ENCODE results near the gene NDNF.

NDNF gene

DNA sequence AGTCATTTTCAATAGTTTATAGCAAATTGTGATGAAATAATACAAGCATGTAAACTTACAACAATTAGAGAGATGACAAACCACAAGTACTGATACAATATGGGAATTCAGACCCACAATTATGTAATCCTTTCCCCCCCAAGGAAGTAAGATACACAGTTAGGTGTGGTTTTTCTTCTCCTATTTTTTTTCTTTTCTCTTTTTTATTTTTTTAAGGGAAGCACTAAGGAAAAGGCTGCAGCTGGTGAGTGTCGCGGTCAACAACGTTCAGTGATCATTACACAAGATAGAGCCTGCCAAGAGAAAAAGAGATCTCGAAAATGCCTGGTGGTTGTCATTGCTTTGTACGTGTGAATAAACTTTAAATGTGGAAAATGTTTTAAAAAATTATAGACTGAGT lies 9.8 kb downstream of the NDNF start:
- TF ChIP-seq ZC3H10 (CRISPR knock-in tag; IDR thresholded peaks at IDR 0.05): no peak
- no peak for TF ChIP-seq PPARA (CRISPR knock-in tag; IDR thresholded peaks at IDR 0.05; ENCODE audit: borderline replicate concordance)
- TF ChIP-seq TOX (CRISPR knock-in tag; IDR thresholded peaks at IDR 0.05; ENCODE audit: borderline replicate concordance): no peak
- TF ChIP-seq ZNF70 (CRISPR knock-in tag; IDR thresholded peaks at IDR 0.05): no peak
- TF ChIP-seq, protein P1, sequence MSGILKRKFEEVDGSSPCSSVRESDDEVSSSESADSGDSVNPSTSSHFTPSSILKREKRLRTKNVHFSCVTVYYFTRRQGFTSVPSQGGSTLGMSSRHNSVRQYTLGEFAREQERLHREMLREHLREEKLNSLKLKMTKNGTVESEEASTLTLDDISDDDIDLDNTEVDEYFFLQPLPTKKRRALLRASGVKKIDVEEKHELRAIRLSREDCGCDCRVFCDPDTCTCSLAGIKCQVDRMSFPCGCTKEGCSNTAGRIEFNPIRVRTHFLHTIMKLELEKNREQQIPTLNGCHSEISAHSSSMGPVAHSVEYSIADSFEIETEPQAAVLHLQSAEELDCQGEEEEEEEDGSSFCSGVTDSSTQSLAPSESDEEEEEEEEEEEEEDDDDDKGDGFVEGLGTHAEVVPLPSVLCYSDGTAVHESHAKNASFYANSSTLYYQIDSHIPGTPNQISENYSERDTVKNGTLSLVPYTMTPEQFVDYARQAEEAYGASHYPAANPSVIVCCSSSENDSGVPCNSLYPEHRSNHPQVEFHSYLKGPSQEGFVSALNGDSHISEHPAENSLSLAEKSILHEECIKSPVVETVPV (CRISPR knock-in tag; IDR thresholded peaks at IDR 0.05): no peak
- TF ChIP-seq GLIS3 (CRISPR knock-in tag; IDR thresholded peaks at IDR 0.05): no peak
- no peak for TF ChIP-seq PATZ1 (CRISPR knock-in tag; IDR thresholded peaks at IDR 0.05; ENCODE audit: borderline replicate concordance)
- TF ChIP-seq ESRRG (CRISPR knock-in tag; IDR thresholded peaks at IDR 0.05): no peak
- TF ChIP-seq CREB5 (CRISPR knock-in tag; IDR thresholded peaks at IDR 0.05; ENCODE audit: low read depth): no peak
- no peak for TF ChIP-seq OSR1 (CRISPR knock-in tag; IDR thresholded peaks at IDR 0.05)
- TF ChIP-seq ZFP30 (CRISPR knock-in tag; IDR thresholded peaks at IDR 0.05): no peak
- TF ChIP-seq RARB (CRISPR knock-in tag; IDR thresholded peaks at IDR 0.05): no peak
- no peak for ATAC-seq

DNA sequence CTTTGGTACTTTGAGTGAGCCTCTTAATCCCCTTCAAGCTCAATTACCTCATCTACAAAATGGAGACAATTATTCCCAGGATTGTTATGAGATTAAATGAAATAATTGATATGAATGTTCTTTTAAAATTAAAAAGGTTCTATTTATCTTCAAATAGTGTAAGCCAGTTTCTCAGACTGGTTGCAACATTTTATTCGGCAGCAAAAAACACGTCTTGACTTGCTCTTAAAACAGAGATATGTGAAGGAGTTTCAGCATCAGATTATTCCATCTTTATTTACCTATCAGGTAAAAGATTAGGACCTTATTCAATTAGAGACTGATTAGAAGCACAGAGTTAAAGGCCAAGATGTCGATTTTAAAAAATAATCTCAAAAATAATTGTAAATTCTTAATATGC lies 10.5 kb downstream of the NDNF start:
- no peak for ATAC-seq
- TF ChIP-seq TOX (CRISPR knock-in tag; IDR thresholded peaks at IDR 0.05; ENCODE audit: borderline replicate concordance): no peak
- no peak for TF ChIP-seq POU6F1 (CRISPR knock-in tag; IDR thresholded peaks at IDR 0.05; ENCODE audit: borderline replicate concordance, low read depth)
- TF ChIP-seq ARNTL (CRISPR knock-in tag; IDR thresholded peaks at IDR 0.05; ENCODE audit: borderline replicate concordance, low read depth): no peak
- TF ChIP-seq ZNF8 (CRISPR knock-in tag; IDR thresholded peaks at IDR 0.05): no peak
- TF ChIP-seq ZNF70 (CRISPR knock-in tag; IDR thresholded peaks at IDR 0.05): no peak
- TF ChIP-seq PATZ1 (CRISPR knock-in tag; IDR thresholded peaks at IDR 0.05; ENCODE audit: borderline replicate concordance): no peak

DNA sequence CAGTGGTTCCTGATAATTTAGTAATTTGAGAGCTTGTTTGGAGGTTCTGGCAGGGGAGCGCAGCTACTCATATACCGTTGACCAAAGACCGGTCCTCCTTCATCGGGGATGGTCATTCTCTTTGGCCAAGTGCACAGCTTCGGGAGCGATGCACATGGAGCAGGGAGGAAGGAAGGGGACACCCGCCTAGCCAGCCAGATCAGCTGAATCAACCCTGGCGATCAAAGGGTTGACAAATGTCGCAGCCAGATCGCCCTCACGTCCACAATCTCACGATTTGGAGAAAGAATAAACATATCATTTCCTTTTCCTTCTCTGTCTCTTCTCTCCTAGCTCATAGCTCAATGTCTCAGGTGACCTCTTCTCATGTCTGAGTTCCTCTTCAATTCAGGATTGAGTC lies 11.1 kb downstream of the NDNF start:
- ATAC-seq: no peak
- TF ChIP-seq PATZ1 (CRISPR knock-in tag; IDR thresholded peaks at IDR 0.05; ENCODE audit: borderline replicate concordance) (no peak), ZC3H10 (CRISPR knock-in tag; IDR thresholded peaks at IDR 0.05) (no peak), ZFP3 (CRISPR knock-in tag; IDR thresholded peaks at IDR 0.05) (no peak), OSR1 (CRISPR knock-in tag; IDR thresholded peaks at IDR 0.05) (no peak), SNAI2 (CRISPR knock-in tag; IDR thresholded peaks at IDR 0.05) (no peak), CSDC2 (CRISPR knock-in tag; IDR thresholded peaks at IDR 0.05) (no peak), ZNF70 (CRISPR knock-in tag; IDR thresholded peaks at IDR 0.05) (no peak), TOX (CRISPR knock-in tag; IDR thresholded peaks at IDR 0.05; ENCODE audit: borderline replicate concordance) (no peak), CREB5 (CRISPR knock-in tag; IDR thresholded peaks at IDR 0.05; ENCODE audit: low read depth) (no peak), BACH2 (CRISPR knock-in tag; IDR thresholded peaks at IDR 0.05; ENCODE audit: borderline replicate concordance) (no peak), ARNTL (CRISPR knock-in tag; IDR thresholded peaks at IDR 0.05; ENCODE audit: borderline replicate concordance, low read depth) (no peak), RARB (CRISPR knock-in tag; IDR thresholded peaks at IDR 0.05) (no peak)
- TF ChIP-seq, protein P2, sequence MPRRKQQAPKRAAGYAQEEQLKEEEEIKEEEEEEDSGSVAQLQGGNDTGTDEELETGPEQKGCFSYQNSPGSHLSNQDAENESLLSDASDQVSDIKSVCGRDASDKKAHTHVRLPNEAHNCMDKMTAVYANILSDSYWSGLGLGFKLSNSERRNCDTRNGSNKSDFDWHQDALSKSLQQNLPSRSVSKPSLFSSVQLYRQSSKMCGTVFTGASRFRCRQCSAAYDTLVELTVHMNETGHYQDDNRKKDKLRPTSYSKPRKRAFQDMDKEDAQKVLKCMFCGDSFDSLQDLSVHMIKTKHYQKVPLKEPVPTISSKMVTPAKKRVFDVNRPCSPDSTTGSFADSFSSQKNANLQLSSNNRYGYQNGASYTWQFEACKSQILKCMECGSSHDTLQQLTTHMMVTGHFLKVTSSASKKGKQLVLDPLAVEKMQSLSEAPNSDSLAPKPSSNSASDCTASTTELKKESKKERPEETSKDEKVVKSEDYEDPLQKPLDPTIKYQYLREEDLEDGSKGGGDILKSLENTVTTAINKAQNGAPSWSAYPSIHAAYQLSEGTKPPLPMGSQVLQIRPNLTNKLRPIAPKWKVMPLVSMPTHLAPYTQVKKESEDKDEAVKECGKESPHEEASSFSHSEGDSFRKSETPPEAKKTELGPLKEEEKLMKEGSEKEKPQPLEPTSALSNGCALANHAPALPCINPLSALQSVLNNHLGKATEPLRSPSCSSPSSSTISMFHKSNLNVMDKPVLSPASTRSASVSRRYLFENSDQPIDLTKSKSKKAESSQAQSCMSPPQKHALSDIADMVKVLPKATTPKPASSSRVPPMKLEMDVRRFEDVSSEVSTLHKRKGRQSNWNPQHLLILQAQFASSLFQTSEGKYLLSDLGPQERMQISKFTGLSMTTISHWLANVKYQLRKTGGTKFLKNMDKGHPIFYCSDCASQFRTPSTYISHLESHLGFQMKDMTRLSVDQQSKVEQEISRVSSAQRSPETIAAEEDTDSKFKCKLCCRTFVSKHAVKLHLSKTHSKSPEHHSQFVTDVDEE (CRISPR knock-in tag; IDR thresholded peaks at IDR 0.05): no peak
- TF ChIP-seq, protein P1 (CRISPR knock-in tag; IDR thresholded peaks at IDR 0.05): no peak

Measured in SK-N-SH treated with all-trans-retinoic acid at 6 μM for 48 hours (cell line).